ENCODE data around the gene ADD2.
"Not testable (repeated sequence)": the region's sequence is repeated elsewhere in the genome, so short reads cannot be mapped to it uniquely, and the experiment has no call there.

The ADD2 gene, protein sequence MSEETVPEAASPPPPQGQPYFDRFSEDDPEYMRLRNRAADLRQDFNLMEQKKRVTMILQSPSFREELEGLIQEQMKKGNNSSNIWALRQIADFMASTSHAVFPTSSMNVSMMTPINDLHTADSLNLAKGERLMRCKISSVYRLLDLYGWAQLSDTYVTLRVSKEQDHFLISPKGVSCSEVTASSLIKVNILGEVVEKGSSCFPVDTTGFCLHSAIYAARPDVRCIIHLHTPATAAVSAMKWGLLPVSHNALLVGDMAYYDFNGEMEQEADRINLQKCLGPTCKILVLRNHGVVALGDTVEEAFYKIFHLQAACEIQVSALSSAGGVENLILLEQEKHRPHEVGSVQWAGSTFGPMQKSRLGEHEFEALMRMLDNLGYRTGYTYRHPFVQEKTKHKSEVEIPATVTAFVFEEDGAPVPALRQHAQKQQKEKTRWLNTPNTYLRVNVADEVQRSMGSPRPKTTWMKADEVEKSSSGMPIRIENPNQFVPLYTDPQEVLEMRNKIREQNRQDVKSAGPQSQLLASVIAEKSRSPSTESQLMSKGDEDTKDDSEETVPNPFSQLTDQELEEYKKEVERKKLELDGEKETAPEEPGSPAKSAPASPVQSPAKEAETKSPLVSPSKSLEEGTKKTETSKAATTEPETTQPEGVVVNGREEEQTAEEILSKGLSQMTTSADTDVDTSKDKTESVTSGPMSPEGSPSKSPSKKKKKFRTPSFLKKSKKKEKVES

DNA sequence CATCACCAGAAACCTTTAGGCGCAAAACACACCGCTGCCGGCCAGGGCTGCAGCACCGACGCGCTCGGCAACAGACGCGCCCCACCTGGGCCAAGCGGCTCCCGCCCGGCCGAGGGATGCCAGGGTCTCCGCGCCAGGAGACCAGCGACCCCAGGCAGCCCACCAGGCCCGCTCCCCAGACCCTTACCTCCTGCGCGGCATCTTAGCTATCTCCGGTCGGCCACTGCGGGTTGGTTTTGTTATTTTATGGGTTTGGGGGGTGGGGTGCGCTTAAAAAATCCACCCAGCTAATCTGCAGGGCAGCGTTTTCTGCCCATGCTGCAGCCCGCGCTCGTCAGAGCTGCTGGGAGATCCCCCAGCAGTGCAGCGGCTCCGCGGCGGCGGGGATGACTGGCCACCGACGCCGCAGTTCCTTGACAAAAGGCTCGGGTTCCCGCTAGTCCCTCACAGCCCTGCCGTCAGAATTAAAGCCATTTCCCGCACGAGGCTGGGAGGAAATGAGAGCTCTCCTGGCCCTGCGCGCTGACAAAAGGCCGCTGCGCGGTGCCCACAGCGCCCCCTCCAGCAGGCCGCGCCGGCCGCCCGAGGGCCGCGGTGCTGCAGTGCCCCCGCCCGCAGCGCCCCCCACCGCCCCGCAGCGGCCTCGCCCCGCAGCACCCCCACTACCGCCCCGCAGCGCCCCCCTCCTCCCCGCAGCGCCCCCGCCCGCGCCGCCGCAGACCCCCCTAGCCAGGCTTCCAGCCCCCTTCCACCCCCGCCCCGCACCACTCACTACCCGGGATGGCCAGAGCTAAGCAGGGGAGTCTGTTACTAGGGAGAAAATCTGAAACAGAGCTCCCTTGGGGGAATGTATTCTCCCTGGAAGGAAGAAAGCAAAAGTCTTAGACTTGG, at the start of gene ADD2:
Gene ADD2 (minus strand): TSS at position 502 of the 891 bp plus-strand sequence. CDS start 61,792 bp downstream, outside the sequence.
- DNase-seq = peak; percentile 5

DNA sequence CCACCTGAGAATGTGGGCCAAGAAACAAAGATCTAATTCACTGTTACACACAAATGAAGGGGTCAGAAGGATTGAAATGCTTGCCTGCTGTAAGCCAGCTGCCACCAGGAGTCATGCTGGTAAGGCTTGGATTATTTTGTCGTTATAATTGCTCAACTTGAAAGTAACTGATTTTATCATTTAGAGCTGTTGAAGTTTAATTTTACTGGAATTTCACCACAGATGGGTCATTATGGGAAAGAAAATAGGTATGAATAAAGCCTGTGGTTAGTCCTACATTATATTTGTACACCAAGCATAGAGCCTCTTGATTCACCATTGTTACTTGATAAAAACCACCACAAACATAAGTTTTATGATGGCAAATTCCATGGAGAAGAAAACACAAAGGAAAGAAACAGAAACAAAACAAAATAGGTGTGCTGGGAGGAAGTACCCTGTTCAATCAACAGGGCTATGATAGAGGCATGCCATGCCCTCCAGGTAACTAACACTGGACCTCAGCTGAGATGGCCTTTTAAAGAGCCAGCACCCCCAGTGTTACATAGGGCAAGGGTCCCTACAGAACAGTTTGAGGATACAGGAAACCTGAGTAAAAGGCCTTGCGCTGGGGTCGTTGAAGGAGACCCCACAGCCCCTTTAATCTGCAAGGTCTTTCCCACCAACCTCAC, 49.4 kb upstream of the ADD2 start:
- DNase-seq = no peak

DNA sequence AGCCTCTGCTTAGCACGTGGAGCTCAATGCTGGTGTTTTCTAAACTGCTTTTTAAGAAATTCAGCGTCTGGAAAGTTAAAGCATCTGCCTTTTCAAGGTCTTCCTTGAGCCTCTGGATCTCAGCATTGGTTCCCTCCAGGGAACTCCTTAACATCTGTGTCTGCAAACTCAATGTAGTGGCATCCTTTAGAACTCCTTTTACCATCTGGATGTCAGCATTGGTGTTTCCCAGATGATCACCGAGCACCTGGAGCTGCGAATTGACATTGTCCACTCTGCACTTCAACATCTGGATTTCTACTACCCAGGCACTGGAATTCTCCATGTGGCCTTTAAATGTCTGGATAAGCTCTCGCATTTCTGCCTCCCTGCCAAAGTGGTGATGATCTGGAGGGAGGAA, 48.7 kb upstream of the ADD2 start:
- no peak for DNase-seq

DNA sequence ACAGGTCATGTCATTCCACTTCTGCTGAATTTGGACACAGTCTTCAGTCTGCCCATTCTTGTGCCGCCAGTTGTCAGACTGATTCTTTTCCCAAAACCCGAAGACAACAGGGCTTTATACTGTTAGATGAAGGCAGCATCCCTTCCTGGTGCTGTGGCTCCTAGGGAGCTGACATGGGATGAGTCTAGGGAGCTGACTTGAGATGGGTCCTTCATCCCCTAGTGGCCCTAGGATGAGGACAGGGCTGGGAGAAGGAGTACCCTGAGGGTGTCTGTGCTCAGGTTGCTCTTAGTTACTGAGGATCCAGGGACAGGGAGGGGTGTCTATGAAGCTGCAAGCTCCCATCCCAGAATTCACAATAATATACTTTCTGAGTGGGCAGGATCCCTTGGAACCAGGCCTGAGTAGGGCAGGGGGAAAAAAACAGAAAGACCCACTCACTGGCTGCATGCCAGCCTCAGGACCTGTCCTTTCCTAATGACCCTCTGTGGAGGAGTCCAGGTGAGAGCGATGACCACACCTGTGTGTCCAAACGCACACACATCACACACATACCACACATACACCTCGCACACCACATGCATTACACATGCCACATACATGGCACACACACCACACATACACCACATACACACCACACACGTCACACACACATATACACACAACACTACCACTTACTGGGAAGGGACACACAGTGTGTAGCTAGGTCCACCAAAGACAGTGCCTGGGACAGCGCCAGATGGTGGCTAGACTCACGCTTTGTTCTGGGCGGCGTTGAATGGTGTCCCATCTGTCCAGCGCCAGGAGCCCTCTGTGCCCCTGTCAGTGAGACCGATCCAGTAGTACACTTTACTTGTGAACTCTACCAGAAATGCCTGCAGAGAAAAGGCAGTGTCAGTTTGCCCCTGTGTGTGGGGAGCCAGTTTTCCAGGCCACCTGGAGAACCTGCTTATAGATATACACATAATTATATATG, 41.3 kb upstream of the ADD2 start:
- no peak for DNase-seq

DNA sequence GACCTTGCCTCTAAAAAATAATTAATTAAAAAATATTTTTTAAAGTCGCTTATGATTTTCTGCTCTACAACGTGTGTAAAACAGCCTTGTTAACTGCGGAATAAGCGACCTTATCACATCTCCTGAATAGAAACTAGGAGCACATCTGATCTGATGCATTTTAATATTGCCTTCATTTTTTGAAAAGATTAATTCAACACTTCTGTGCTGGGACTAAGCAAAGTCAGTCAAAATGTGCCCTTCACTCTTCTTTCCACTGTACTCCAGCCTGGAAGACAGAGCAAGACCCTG, 39.8 kb upstream of the ADD2 start:
- DNase-seq = no peak

DNA sequence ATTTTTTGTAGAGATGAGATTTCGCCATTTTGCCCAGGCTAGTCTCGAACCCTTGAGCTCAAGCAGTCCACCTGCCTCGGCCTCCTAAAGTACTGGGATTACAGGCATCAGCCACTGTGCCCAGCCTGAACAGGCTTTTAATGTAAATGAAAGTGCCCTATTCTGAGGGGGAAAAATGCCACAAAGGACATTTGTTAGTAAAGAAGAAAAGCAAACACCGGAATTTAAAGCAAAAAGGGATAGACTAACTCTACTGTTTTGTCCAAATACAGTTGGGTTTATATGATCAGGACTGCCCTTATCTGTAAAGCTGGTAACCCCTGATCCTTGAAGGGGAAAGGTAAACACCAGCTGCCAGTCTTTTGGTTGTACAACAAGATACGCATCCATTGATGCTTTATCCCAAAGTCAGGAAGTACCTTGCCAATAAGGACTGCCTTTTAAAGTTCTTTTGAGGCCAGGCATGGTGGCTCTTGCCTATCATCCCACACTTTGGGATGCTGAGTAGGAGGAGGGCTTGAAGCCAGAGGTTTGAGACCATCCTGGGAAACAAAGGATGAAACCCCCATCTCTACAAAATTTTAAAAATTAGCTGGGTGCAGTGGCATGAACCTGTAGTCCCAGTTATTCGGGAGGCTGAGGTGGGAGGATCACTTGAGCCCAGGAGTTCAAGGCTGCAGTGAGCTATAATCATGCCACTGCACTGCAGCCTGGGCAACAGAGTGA, 39.3 kb upstream of the ADD2 start:
- DNase-seq = no peak

DNA sequence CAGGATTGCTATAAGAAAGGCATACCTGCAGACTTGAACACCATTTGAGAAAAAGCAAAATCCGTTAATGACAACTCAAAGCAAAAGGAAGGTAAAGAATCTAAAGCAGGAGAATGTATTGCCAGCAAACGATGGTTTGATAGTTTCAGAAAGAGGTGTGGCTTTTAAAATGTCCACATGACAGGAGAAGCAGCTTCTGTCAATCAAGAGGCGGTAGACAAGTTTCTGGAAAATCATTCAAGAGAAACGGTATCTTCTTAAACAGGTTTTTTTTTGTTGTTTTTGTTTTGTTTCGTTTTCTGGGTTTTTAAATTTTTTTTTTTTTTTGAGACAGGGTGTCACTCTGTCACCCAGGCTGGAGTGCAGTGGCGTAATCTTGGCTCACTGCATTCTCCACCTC, 38.6 kb upstream of the ADD2 start:
- DNase-seq = no peak

DNA sequence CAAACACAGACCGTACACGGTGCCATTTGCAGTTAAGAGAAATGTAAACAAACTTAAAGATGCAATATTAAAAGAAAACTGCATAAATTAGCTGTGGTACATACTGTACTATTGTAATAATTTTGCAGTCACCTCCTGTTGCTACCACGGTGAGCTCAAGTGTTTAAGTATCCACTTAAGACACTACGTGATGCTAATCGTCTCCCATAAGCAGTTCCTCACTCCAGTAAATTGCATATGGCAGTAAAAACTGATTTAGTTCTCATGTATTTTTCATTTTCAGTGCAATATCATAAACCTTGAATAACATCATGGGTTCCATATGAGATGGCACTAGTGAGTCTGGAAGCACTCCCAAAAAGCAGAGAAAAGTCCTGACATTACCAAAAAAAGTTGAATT, 38.0 kb upstream of the ADD2 start:
- DNase-seq = no peak

DNA sequence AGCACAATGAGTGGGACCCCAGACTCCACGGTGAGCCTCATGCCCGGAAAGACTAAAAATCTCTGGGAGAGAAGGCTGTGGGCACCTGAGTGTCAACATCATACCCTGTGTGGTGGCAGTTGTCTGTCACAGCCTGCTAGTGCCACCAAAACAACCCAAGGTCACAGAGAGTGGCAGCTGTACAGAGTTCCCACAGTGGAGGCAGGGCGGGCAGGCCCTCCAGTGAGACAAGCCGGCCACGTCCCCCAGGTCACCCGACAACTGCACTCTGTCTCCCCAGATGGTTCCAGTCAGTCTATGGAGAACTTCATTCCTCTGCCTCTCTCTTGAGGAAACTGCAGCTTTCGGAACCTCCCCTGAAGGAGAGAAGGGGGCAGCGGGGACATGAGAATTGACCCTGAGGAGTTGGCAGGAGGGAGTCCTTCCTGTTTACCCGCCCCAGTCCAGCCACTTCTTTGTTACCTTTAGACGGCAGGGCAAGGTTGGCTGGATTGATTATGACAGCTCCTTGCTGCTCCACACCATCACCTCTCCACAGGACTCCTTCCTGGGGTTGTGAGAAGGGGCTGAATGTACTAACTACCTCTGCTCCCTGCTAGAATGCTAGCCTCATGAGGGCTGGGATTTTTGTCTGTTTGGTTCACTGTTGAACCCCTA, 33.7 kb upstream of the ADD2 start:
- DNase-seq = no peak

DNA sequence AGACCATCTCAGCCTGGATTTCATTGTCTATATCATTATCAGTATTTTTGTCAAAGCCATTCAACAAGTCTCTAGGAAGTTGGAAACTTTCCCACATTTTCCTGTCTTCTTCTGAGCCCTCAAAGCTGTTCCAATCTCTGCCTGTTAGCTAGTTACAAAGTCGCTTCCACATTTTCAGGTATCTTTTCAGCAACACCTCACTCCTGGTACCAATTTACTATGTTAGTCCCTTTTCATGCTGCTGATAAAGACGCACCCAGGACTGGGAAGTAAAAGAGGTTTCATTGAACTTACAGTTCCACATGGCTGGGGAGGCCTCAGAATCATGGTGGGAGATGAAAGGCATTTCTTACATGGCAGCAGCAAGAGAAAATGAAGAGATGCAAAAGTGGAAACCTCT, 31.7 kb upstream of the ADD2 start:
- DNase-seq = no peak

DNA sequence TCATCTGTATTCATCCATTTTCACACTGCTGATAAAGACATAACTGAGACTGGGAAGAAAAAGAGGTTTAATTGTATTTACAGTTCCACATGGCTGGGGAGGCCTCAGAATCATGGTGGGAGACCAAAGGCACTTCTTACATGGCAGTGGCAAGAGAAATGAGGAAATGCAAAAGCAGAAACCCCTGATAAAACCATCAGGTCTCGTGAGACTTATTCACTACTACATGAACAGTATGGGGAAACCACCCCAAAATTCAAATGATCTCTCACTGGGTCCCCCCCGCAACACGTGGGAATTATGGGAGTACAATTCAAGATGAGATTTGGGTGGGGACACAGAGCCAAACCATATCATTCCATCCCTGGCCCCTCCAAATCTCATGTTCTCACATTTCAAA, 30.0 kb upstream of the ADD2 start:
- not testable (repeated sequence) for DNase-seq

DNA sequence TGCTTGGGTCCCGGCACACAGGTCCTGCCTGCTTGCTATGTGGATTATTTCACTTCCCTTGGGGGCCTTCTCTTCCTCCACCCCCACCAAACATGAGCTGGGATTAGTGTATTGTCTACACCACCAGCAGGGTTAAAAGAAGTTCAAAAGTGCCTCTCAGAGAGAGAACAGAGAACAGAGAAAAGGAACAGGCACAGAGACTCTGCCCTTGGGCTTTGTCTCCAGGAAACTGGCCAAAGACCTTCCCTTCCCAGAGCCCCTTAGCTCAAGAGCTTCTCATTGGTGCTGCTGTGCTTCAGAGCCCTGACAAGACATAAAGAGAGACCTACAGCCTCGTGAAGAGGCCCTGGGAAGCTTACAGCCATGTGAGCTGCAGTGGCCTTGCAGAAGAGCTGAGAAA, 29.5 kb upstream of the ADD2 start:
- no peak for DNase-seq

DNA sequence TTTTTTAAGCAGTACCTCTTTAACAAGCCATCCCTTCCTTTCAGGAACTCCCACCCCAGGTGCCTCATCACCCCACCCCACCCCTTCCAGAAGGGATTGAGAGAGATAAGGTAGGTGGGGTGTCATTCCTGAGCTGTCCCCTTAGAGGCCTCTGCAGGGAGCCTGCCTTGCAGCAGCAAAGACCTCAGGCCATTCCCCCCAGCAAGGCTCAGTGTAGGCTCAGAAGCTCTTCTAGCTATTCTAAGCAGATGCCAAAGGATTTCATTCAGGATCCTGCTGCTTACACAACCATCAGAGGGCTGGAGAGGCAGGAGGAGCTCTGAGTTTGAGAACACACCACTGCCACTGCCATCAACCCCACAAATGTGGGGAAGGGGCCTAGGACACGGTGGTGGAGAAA, 28.3 kb upstream of the ADD2 start:
- no peak for DNase-seq

DNA sequence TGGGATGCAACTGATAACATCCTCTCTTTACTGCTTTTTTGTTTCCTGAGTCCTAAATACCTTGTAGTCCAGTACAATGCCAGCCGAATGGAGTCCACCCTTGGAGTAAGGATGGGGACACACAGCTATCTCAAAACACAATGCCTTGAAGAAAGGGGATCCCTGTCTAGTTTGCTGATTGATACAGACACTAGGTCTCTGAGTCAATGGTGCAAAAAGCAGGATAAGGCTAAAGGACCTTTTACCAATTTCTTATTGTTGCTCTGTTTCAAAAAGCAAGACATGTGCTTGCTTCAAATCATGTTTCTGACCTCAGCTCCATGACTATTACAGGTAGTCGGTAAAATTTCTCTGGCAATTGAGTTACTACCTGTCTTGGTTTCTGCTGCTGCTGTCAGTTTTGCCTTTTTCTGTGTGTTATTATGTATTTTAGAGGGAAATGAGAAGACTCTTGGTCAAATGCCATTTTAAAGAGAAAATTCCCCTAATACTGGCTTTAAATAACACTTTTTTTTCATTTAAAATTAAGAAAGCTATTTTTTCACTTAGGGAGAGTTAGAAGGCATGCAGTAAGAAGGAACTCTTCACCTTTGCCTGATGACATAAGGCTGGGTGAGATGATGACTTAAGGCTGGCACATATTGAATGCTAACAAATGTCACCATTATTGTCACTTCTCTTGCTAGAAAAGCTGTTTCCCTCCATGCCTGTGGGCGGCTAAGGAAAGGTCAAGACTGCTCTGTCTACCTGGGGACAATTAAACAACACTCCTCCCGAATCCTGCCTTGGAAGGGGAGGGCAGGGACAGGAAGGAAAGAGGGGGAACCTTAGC, 27.4 kb upstream of the ADD2 start:
- DNase-seq = no peak

DNA sequence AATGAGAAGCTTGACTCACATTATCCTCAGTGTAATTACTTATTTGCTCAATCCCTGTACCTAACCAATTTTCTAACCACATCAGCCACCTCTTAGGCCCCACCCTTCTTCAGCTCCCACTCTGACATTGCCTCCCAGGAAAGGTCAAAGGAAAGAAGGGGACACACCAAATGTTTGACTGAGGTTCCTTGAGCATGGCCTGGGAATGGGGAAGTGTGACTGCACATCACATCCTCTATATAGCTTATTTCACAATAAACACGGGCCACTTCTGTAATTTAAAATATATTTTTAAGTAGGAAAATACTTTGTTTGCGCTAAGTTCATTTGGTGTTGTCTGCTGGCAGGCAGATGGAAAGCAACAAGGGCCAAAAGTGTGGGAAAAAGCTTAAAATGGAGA, 25.4 kb upstream of the ADD2 start:
- no peak for DNase-seq

DNA sequence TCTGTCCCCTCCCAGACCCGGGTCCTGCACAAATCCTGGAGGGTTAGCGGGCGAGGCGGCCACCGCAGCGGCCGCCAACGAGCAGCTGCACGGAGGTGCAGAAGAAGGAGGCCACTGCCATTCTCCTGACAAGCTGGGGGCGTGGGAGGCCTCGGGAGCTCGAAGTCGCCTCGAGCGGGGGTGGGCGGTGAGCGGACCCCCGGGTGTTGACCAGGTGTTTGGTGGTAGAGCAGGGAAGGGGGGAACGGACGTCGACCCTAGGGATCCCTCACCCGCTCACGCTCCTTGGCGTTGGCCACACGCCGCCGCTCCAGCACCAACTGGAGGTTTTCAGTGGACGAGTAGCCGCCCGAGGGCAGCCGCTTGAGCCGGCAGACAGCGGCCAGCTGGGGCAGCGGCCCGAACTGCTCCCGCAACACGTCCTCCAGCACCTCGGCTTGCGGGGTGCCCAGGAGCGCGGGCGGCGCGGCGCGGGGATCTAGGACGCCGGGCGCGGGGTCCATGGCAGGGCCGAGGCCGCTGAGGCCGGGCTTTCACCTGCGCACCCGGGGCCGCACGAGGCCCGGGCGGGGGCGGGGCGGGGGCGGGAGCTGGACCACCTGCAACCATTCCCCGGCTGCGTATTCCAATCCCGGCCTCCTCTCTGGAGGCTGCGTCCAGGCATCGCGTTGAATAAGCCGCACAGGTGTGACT, 22.3 kb upstream of the ADD2 start, which contains the start of gene FIGLA:
Gene FIGLA (minus strand): TSS at position 508 of the 693 bp plus-strand sequence. CDS start 5 bp downstream, at position 503.
- no peak for DNase-seq

DNA sequence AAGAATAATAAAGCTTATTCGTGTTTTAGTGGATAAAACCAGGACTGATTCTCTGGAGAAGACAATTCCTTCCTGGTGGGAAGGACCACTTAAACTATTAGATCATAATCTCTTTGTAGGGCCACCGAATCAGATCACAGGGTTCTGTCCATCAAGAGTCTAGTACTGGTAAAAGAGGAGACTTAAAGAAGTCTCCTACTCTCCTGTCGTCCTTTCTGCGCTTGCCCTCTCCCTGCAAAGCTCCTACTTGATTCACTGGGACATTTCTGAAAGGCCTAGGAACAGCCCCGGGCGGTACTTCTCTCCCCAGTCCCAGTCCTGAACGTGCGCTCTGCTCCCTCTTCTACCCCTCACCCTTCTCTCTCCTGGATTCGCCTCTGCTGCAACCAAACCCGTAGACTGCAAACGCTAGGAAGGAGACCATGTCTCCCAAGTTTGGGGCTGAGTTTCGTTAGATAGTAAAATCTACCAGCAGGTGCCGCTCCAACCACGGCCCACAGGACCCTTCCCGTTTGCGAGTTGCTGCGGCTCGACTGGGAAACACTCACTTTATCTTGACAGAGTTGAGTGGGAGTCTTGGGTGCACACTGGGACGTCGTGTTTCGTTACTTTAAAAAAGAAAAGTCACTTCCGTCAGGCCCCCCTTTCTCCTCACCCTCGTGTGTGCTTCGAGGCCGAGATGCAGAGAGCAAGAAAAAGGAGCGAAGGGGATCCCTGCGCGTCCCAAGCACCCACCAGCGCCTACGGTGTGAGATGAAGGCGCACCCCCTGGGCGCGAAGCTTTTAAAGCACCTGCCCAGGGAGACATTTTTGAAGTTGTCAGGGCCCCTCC, 21.5 kb upstream of the ADD2 start:
- DNase-seq = peak; percentile 61
